Tibial artery (tissue), 4 donors: Measurements from ENCODE around the gene KRTAP6-2.

Source experiments
- DNase-seq, 2 donors: peaks; one replicate each; pipeline ENCODE4 v3.0.0-alpha.2; 2019
- H3K27ac ChIP-seq, 2 donors: fragments of 200-600 bp; sonication (generic) in 1 of 2; 1 replicate in 1 of 2; 2 replicates in 1 of 2; pipeline ENCODE4 v1.5.1; 2018 to 2019; ENCODE audit warnings: mild to moderate bottlenecking in 1 of 2
- H3K27me3 ChIP-seq, 2 donors: fragments of 200-600 bp; sonication (generic) in 1 of 2; one replicate each; pipeline versions ENCODE4 v1.5.1 to v1.6.0; 2016 to 2019
- H3K36me3 ChIP-seq, 3 donors: fragments of 200-600 bp; sonication (generic) in 2 of 3; one replicate each; pipeline ENCODE4 v1.5.1; 2016 to 2019; ENCODE audit warnings: mild to moderate bottlenecking in 2 of 3
- H3K4me1 ChIP-seq, 4 donors: fragments of 200-600 bp; sonication (generic) in 2 of 4; 1 replicate in 3 of 4; 2 replicates in 1 of 4; pipeline ENCODE4 v1.5.1; 2016 to 2019
- H3K4me3 ChIP-seq, 2 donors: fragments of 200-600 bp; sonication (generic) in 1 of 2; 1 replicate in 1 of 2; 2 replicates in 1 of 2; pipeline ENCODE4 v1.5.1; 2018 to 2019; ENCODE audit warnings: mild to moderate bottlenecking in 2 of 2
- H3K9me3 ChIP-seq, 3 donors: fragments of 200-600 bp; sonication (generic) in 1 of 3; one replicate each; pipeline ENCODE4 v1.5.1; 2016 to 2019
- intact Hi-C: fragments of 100-400 bp; cut with DNase I; formaldehyde crosslinking; loops from one replicate; pipeline ENCODE4 v1.15.0; 2023; ENCODE audit warnings: low total_unique reads
- TF ChIP-seq, protein P1 (sequence below), 2 experiments: fragments of 200-600 bp in 1 of 2; fragments of 450-650 bp in 1 of 2; IDR thresholded peaks; one replicate each; pipeline ENCODE4 v1.5.1; 2017 to 2019; ENCODE audit warnings: antibody characterized with exemption in 2 of 2, mild to moderate bottlenecking in 1 of 2, moderate library complexity in 1 of 2

The KRTAP6-2 gene

DNA sequence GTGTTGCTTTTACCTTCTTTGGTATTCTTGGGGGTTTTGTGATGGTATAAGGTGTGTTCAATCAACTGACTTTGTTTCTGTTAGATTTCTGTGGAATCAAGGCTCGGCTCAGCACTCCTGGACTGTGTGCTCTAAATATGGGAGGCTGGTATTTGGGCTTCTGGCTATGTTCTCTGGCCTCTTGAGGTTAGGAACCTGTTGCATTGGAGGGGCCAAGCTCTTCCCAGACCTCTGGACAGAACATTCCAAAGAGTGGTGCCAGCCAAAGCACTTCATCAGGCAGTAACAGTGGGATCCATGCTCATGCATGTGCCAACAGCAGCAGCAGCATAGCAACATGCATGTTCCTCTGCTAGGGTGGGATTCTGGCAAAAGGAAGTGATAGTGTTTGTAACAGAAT lies 45.9 kb downstream of the KRTAP6-2 start:
- DNase-seq, result no peak
- Histone ChIP-seq H3K27ac (no peak overlapping the region), H3K4me1 (no peaks in the 10 kb centered on the region), H3K36me3 (no peaks in the 10 kb centered on the region), H3K27me3 (no peaks in the 10 kb centered on the region), H3K9me3 (no peaks in the 10 kb centered on the region), H3K4me3 (no peak overlapping the region)
- TF ChIP-seq, protein P1, sequence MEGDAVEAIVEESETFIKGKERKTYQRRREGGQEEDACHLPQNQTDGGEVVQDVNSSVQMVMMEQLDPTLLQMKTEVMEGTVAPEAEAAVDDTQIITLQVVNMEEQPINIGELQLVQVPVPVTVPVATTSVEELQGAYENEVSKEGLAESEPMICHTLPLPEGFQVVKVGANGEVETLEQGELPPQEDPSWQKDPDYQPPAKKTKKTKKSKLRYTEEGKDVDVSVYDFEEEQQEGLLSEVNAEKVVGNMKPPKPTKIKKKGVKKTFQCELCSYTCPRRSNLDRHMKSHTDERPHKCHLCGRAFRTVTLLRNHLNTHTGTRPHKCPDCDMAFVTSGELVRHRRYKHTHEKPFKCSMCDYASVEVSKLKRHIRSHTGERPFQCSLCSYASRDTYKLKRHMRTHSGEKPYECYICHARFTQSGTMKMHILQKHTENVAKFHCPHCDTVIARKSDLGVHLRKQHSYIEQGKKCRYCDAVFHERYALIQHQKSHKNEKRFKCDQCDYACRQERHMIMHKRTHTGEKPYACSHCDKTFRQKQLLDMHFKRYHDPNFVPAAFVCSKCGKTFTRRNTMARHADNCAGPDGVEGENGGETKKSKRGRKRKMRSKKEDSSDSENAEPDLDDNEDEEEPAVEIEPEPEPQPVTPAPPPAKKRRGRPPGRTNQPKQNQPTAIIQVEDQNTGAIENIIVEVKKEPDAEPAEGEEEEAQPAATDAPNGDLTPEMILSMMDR (IDR thresholded peaks at IDR 0.05), result no peak
- intact Hi-C loops, result no loop called here
